Ascending aorta (tissue), 2 donors: ENCODE data around the gene PCDHB13. TPM values are rescaled to one million over a fixed set of nuclear protein-coding genes. Genes with fewer than 3 reads are reported as not detected.
"Not testable (repeated sequence)": the region's sequence is repeated elsewhere in the genome, so short reads cannot be mapped to it uniquely, and the experiment has no call there.

ENCODE experiments used
- DNase-seq, 2 donors: peaks; one replicate each; pipeline ENCODE4 v3.0.0-alpha.2; 2019; ENCODE audit warnings: low spot score in 2 of 2
- H3K27ac ChIP-seq, 2 donors: fragments of 200-600 bp; sonication (generic); one replicate each; pipeline ENCODE4 v1.5.1; 2016 to 2017; ENCODE audit warnings: mild to moderate bottlenecking in 1 of 2
- H3K27me3 ChIP-seq: fragments of 200-600 bp; sonication (generic); one replicate; pipeline ENCODE4 v1.5.1; 2017
- H3K36me3 ChIP-seq, 2 donors: fragments of 200-600 bp; sonication (generic); one replicate each; pipeline ENCODE4 v1.5.1; 2016
- H3K4me1 ChIP-seq, 2 donors: fragments of 200-600 bp; sonication (generic); one replicate each; pipeline ENCODE4 v1.5.1; 2016 to 2017; ENCODE audit warnings: mild to moderate bottlenecking in 1 of 2
- H3K4me3 ChIP-seq, 2 donors: fragments of 200-600 bp; sonication (generic); one replicate each; pipeline ENCODE4 v1.5.1; 2016 to 2017; ENCODE audit warnings: mild to moderate bottlenecking in 1 of 2
- H3K9me3 ChIP-seq, 2 donors: fragments of 200-600 bp; sonication (generic); one replicate each; pipeline ENCODE4 v1.5.1; 2016
- CTCF ChIP-seq, 3 experiments: fragments of 200-600 bp in 2 of 3; fragments of 450-650 bp in 1 of 3; sonication (generic) in 2 of 3; IDR thresholded peaks; one replicate each; pipeline ENCODE4 v1.5.1; 2016 to 2019; ENCODE audit warnings: antibody characterized with exemption in 3 of 3, mild to moderate bottlenecking in 1 of 3, moderate library complexity in 1 of 3
- intact Hi-C: fragments of 100-400 bp; cut with DNase I; formaldehyde crosslinking; loops from one replicate; pipeline ENCODE4 v1.15.1; 2023
- total RNA-seq: library from RNA; depleted of rRNA; stranded (reverse); fragments of >200 nt; gene quantifications from one replicate; pipeline ENCODE4 v1.1.0, GENCODE V29; 2016

PCDHB13 gene
- total RNA-seq, 1 donor from 2014 or later = 6.7 TPM

GRCh38 chr5:141192110-141192725, 21.5 kb upstream of the PCDHB13 start, which contains the start of gene PCDHB10:
Gene PCDHB10 (plus strand): TSS chr5:141192353. CDS start chr5:141192553, 200 bp downstream.
- no peaks in the 10 kb centered on the region for H3K36me3 ChIP-seq
- no peak for DNase-seq
- intact Hi-C loops = no loop called here
- peaks cover 68 to 92% of the 10 kb centered on the region in 2 donors for H3K9me3 ChIP-seq
- no peak within 1 kb of the TSS for H3K27ac ChIP-seq
- TF ChIP-seq CTCF (IDR thresholded peaks at IDR 0.05) = peak in 1 of 3 experiments; percentile 29
- no peaks in the 10 kb centered on the region for H3K27me3 ChIP-seq
- no peak within 1 kb of the TSS for H3K4me3 ChIP-seq
- H3K4me1 ChIP-seq = no peaks in the 10 kb centered on the region

DNA sequence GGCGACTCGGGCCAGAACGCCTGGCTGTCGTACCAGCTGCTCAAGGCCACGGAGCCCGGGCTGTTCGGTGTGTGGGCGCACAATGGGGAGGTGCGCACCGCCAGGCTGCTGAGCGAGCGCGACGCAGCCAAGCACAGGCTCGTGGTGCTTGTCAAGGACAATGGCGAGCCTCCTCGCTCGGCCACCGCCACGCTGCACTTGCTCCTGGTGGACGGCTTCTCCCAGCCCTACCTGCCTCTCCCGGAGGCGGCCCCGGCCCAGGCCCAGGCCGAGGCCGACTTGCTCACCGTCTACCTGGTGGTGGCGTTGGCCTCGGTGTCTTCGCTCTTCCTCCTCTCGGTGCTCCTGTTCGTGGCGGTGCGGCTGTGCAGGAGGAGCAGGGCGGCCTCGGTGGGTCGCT, 19.4 kb upstream of the PCDHB13 start:
- DNase-seq, H3K36me3 ChIP-seq, H3K27ac ChIP-seq, intact Hi-C loops, H3K4me3 ChIP-seq, H3K27me3 ChIP-seq, H3K4me1 ChIP-seq: not testable (repeated sequence)
- H3K9me3 ChIP-seq = peaks cover 62 to 95% of the 10 kb centered on the region in 2 donors

GRCh38 chr5:141196363-141196762, 17.4 kb upstream of the PCDHB13 start:
- H3K36me3 ChIP-seq = no peaks in the 10 kb centered on the region
- intact Hi-C loops = no loop called here
- H3K9me3 ChIP-seq = peaks cover 57 to 93% of the 10 kb centered on the region in 2 donors
- no peak for DNase-seq
- H3K27ac ChIP-seq = no peak overlapping the region
- no peak for TF ChIP-seq CTCF (IDR thresholded peaks at IDR 0.05)
- H3K4me1 ChIP-seq = no peaks in the 10 kb centered on the region
- no peaks in the 10 kb centered on the region for H3K27me3 ChIP-seq
- H3K4me3 ChIP-seq = no peak overlapping the region

GRCh38 chr5:141199359-141200235, 14.1 kb upstream of the PCDHB13 start, which contains the start of gene PCDHB11:
Gene PCDHB11 (plus strand): TSS chr5:141199627. CDS start chr5:141199775, 148 bp downstream.
- intact Hi-C loops = no loop called here
- Histone ChIP-seq H3K27ac (no peak within 1 kb of the TSS), H3K4me3 (peak within 1 kb of the TSS in 1 of 2 donors; percentile 38), H3K9me3 (peaks cover 58 to 95% of the 10 kb centered on the region in 2 donors), H3K36me3 (no peaks in the 10 kb centered on the region), H3K4me1 (no peaks in the 10 kb centered on the region), H3K27me3 (no peaks in the 10 kb centered on the region)
- no peak for TF ChIP-seq CTCF (IDR thresholded peaks at IDR 0.05)
- no peak for DNase-seq

- DNase-seq, intact Hi-C loops: not testable (repeated sequence)
These were observed 12.6 kb upstream of the PCDHB13 start for GRCh38 chr5:141201126-141201525.

DNA sequence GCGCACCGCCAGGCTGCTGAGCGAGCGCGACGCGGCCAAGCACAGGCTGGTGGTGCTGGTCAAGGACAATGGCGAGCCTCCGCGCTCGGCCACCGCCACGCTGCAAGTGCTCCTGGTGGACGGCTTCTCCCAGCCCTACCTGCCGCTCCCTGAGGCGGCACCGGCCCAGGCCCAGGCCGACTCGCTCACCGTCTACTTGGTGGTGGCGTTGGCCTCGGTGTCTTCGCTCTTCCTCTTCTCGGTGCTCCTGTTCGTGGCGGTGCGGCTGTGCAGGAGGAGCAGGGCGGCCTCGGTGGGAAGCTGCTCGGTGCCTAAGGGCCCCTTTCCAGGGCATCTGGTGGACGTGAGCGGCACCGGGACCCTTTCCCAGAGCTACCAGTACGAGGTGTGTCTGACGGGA, 12.1 kb upstream of the PCDHB13 start:
- H3K27me3 ChIP-seq, H3K27ac ChIP-seq, intact Hi-C loops, H3K4me1 ChIP-seq, H3K4me3 ChIP-seq, DNase-seq: not testable (repeated sequence)
- H3K9me3 ChIP-seq = peaks cover 61 to 95% of the 10 kb centered on the region in 2 donors
- peaks cover 0 to 12% of the 10 kb centered on the region in 2 donors for H3K36me3 ChIP-seq

More at GRCh38 chr5:141201126-141201525, 12.6 kb upstream of the PCDHB13 start:
- H3K27me3 ChIP-seq, H3K36me3 ChIP-seq, H3K4me1 ChIP-seq, H3K4me3 ChIP-seq, H3K27ac ChIP-seq: not testable (repeated sequence)
- peaks cover 62 to 95% of the 10 kb centered on the region in 2 donors for H3K9me3 ChIP-seq

- intact Hi-C loops = no loop called here
These were observed 5.2 kb upstream of the PCDHB13 start, which contains the start of gene PCDHB12 for GRCh38 chr5:141208478-141208877. Gene PCDHB12 (plus strand): TSS chr5:141208719. CDS start chr5:141208908, 189 bp downstream.

GRCh38 chr5:141210281-141210680, 3.4 kb upstream of the PCDHB13 start:
- intact Hi-C loops, DNase-seq, H3K27ac ChIP-seq, H3K4me1 ChIP-seq, H3K4me3 ChIP-seq, H3K27me3 ChIP-seq: not testable (repeated sequence)
- Histone ChIP-seq H3K36me3 (peaks cover 0 to 20% of the 10 kb centered on the region in 2 donors), H3K9me3 (peaks cover 54 to 85% of the 10 kb centered on the region in 2 donors)

More at GRCh38 chr5:141208478-141208877, 5.2 kb upstream of the PCDHB13 start, which contains the start of gene PCDHB12:
- Histone ChIP-seq H3K27ac (no peak within 1 kb of the TSS), H3K4me3 (peak within 1 kb of the TSS in 1 of 2 donors; percentile 8), H3K4me1 (no peaks in the 10 kb centered on the region), H3K9me3 (peaks cover 55 to 89% of the 10 kb centered on the region in 2 donors), H3K36me3 (peaks cover 0 to 21% of the 10 kb centered on the region in 2 donors), H3K27me3 (no peaks in the 10 kb centered on the region)
- DNase-seq = no peak
- peak in 1 of 3 experiments; percentile 23 for TF ChIP-seq CTCF (IDR thresholded peaks at IDR 0.05)

DNA sequence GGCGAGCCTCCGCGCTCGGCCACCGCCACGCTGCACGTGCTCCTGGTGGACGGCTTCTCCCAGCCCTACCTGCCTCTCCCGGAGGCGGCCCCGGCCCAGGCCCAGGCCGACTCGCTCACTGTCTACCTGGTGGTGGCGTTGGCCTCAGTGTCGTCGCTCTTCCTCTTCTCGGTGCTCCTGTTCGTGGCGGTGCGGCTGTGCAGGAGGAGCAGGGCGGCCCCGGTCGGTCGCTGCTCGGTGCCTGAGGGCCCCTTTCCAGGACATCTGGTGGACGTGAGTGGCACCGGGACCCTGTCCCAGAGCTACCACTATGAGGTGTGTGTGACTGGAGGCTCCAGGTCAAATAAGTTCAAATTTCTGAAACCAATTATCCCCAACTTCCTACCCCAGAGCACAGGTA, 2.9 kb upstream of the PCDHB13 start:
- DNase-seq, H3K27ac ChIP-seq, H3K27me3 ChIP-seq, H3K4me1 ChIP-seq, H3K4me3 ChIP-seq, intact Hi-C loops: not testable (repeated sequence)
- Histone ChIP-seq H3K36me3 (peaks cover 0 to 14% of the 10 kb centered on the region in 2 donors), H3K9me3 (peaks cover 49 to 83% of the 10 kb centered on the region in 2 donors)
